H1 (cell line): ENCODE measurements around the gene NCOA1.

ENCODE experiments used
- CTCF ChIP-seq, 3 experiments: IDR thresholded peaks; 1 replicate in 2 of 3; 2 replicates in 1 of 3; pipeline versions ENCODE4 v1.5.1 to v1.6.1; 2011; ENCODE audit warnings: low read length in 3 of 3, mild to moderate bottlenecking in 3 of 3, inconsistent platforms in 2 of 3, low read depth in 1 of 3, moderate library complexity in 1 of 3; ENCODE audit not compliant: insufficient read depth in 1 of 3; ENCODE audit errors: control extremely low read depth in 1 of 3
- GABPA ChIP-seq: IDR thresholded peaks from 2 replicates; pipeline ENCODE4 v1.6.1; 2011; ENCODE audit warnings: mild to moderate bottlenecking, low read length, moderate library complexity, borderline replicate concordance; ENCODE audit not compliant: insufficient read depth
- KDM5A ChIP-seq: fragments of 200-600 bp; IDR thresholded peaks from 2 replicates; pipeline ENCODE4 v1.7.1; 2012; ENCODE audit warnings: mild to moderate bottlenecking, low read length, inconsistent platforms, mixed read lengths
- POLR2AphosphoS5 ChIP-seq: IDR thresholded peaks from 2 replicates; pipeline ENCODE4 v1.6.1; 2011; ENCODE audit warnings: low read depth, low read length
- USF2 ChIP-seq: IDR thresholded peaks from 2 replicates; pipeline ENCODE4 v1.6.1; 2011; ENCODE audit warnings: low read length, improper control_type of control experiment
- TF ChIP-seq, protein P1 (sequence below): IDR thresholded peaks from 2 replicates; pipeline ENCODE4 v1.6.1; 2012; ENCODE audit warnings: low read length, inconsistent platforms

DNA sequence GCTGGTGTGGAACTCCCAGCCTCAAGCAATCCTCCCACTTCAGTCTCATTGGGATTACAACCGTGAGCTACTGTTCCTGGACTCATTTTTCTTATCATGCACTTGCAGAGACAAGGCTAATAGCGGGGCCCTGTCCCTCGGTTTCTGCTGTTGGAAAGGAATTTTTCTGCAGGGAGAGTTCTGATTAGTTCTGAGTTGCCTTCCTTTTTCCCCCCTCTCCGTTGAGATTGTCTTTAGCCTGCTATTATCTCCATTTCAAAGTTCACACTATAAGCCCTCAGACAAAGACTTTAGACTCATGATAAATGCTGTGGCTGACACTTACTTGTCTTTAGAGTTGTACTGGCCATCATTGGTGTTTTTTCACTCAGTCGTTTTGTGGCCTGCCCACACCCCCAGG lies 97.2 kb downstream of the NCOA1 start:
- TF ChIP-seq KDM5A (no peak), POLR2AphosphoS5 (no peak), GABPA (no peak), USF2 (no peak), CTCF (IDR thresholded peaks at IDR 0.05; ENCODE audit: control extremely low read depth in 1 of 3, insufficient read depth in 1 of 3, low read depth in 1 of 3, low read length in 3 of 3) (no peak)
- TF ChIP-seq, protein P1, sequence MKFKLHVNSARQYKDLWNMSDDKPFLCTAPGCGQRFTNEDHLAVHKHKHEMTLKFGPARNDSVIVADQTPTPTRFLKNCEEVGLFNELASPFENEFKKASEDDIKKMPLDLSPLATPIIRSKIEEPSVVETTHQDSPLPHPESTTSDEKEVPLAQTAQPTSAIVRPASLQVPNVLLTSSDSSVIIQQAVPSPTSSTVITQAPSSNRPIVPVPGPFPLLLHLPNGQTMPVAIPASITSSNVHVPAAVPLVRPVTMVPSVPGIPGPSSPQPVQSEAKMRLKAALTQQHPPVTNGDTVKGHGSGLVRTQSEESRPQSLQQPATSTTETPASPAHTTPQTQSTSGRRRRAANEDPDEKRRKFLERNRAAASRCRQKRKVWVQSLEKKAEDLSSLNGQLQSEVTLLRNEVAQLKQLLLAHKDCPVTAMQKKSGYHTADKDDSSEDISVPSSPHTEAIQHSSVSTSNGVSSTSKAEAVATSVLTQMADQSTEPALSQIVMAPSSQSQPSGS: no peak
